HepG2 (cell line): Measurements from ENCODE around the gene PMEPA1.

Source experiments
- CEBPB ChIP-seq: IDR thresholded peaks from 2 replicates; pipeline ENCODE4 v1.6.1; 2011; ENCODE audit warnings: low read depth, low read length, improper control_type of control experiment, borderline replicate concordance
- CTCF ChIP-seq: sonication (generic); formaldehyde crosslinking; IDR thresholded peaks from 2 replicates; pipeline ENCODE4 v1.5.0; 2020; ENCODE audit warnings: mild to moderate bottlenecking, missing genetic modification reagents, moderate library complexity
- ETS1 ChIP-seq: sonication (generic); formaldehyde crosslinking; IDR thresholded peaks from 2 replicates; pipeline ENCODE4 v1.4.0; 2020; ENCODE audit warnings: missing genetic modification reagents
- FOXP1 ChIP-seq, 2 experiments: fragments of 450-650 bp in 1 of 2; IDR thresholded peaks; 2 replicates each; pipeline ENCODE4 v1.6.1; 2017 to 2018; ENCODE audit warnings: antibody characterized with exemption in 1 of 2
- POLR2A ChIP-seq, 2 experiments: IDR thresholded peaks; 2 replicates each; pipeline ENCODE4 v1.6.1; 2011; ENCODE audit warnings: low read depth in 2 of 2, low read length in 2 of 2, mild to moderate bottlenecking in 1 of 2, moderate library complexity in 1 of 2; ENCODE audit not compliant: insufficient read depth in 1 of 2
- POLR2AphosphoS5 ChIP-seq: IDR thresholded peaks from 2 replicates; pipeline ENCODE4 v1.6.1; 2012; ENCODE audit warnings: low read depth, low read length
- SMAD9 ChIP-seq: sonication (generic); formaldehyde crosslinking; IDR thresholded peaks from 2 replicates; pipeline ENCODE4 v1.5.1; 2020; ENCODE audit warnings: mild to moderate bottlenecking, missing genetic modification reagents
- ZHX1 ChIP-seq: sonication (generic); formaldehyde crosslinking; IDR thresholded peaks from 2 replicates; pipeline ENCODE4 v1.8.1; 2022; ENCODE audit warnings: low read depth, mild to moderate bottlenecking, missing genetic modification reagents

GRCh38 chr20:57682184-57683101, 27.4 kb downstream of the PMEPA1 start:
- TF ChIP-seq CEBPB (no peak), POLR2A (IDR thresholded peaks at IDR 0.05; ENCODE audit: insufficient read depth in 1 of 2, low read depth in 2 of 2, low read length in 2 of 2) (no peak), FOXP1 (IDR thresholded peaks at IDR 0.05) (no peak), FOXP1 (CRISPR knock-in tag; IDR thresholded peaks at IDR 0.05) (no peak), CTCF (CRISPR knock-in tag) (no peak), ETS1 (CRISPR knock-in tag) (no peak), POLR2AphosphoS5 (no peak), SMAD9 (CRISPR knock-in tag) (no peak), ZHX1 (CRISPR knock-in tag) (no peak)
